Measurements from ENCODE around the gene MAP4K4. TPM values are rescaled to one million over a fixed set of nuclear protein-coding genes. Genes with fewer than 3 reads are reported as not detected.

The MAP4K4 gene
- total RNA-seq, 1 experiment from 2014 or later = 2.7 TPM

DNA sequence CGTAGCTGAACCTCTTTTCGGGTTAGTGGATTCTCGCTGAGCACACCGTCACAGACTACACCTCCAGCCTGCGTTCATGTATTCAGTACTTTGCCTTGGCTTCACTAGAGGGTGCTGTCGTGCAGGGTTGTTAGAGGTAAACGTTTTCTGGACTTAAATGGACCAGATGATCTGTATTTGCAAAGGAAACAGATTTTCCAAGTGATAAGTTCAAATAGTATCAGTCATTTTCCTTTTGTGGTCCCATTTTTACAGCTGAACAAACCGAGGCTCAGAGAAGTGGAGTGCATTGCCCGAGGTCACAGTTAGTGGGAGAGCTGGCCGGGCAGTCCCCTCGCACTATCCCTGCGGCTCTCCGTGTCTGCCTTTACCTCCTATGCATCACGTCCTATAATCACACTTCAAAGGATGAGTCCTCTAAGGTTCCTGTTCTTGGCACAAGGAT is 125.9 kb downstream of the MAP4K4 start:
- no peak overlapping the region for H3K4me2 ChIP-seq (ENCODE audit: low read depth, low read length, poor library complexity, severe bottlenecking)
- no peak overlapping the region for H3K27ac ChIP-seq (ENCODE audit: low read length)
- no peaks in the 10 kb centered on the region for H3K9me2 ChIP-seq (replicated peaks; ENCODE audit: insufficient read depth, low read length)
- DNase-seq = peak; percentile 70
- no peaks in the 10 kb centered on the region for H4K20me1 ChIP-seq (ENCODE audit: insufficient read depth, low read depth, low read length)
- no peaks in the 10 kb centered on the region for H3K79me2 ChIP-seq (ENCODE audit: low read length)
- no peaks in the 10 kb centered on the region for H3K27me3 ChIP-seq (ENCODE audit: low read length)
- H2AFZ ChIP-seq (ENCODE audit: low read length) = no peak overlapping the region
- no peaks in the 10 kb centered on the region for H3K4me1 ChIP-seq (ENCODE audit: low read length)
- H3K36me3 ChIP-seq (ENCODE audit: insufficient read depth, low read length) = no peaks in the 10 kb centered on the region
- H3K9ac ChIP-seq (ENCODE audit: low read length) = no peak overlapping the region
- H3K9me3 ChIP-seq (ENCODE audit: low read length) = no peaks in the 10 kb centered on the region
- H3K4me3 ChIP-seq (ENCODE audit: low read length) = no peak overlapping the region

DNA sequence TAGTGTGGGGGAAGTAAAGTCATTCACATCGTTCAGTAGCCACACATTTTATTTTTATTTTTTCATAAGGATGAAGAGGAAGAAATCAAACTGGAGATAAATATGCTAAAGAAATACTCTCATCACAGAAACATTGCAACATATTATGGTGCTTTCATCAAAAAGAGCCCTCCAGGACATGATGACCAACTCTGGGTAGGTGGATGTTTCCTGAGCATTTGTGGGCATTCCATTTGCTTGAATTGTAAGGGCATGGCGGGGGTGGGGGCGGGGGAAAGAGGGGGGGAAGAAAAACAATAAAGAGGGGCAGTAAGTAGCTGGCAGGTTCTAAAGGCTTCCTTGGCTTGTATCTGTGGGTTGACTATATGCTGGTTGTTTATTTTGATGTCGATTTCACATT is 126.4 kb downstream of the MAP4K4 start:
- Histone ChIP-seq H3K9me3 (ENCODE audit: low read length) (no peaks in the 10 kb centered on the region), H3K9me2 (replicated peaks; ENCODE audit: insufficient read depth, low read length) (no peaks in the 10 kb centered on the region), H3K9ac (ENCODE audit: low read length) (no peak overlapping the region), H3K4me3 (ENCODE audit: low read length) (no peak overlapping the region), H2AFZ (ENCODE audit: low read length) (no peak overlapping the region), H3K79me2 (ENCODE audit: low read length) (no peaks in the 10 kb centered on the region), H3K4me2 (ENCODE audit: low read depth, low read length, poor library complexity, severe bottlenecking) (no peak overlapping the region), H4K20me1 (ENCODE audit: insufficient read depth, low read depth, low read length) (no peaks in the 10 kb centered on the region), H3K27ac (ENCODE audit: low read length) (no peak overlapping the region), H3K4me1 (ENCODE audit: low read length) (no peaks in the 10 kb centered on the region), H3K27me3 (ENCODE audit: low read length) (no peaks in the 10 kb centered on the region), H3K36me3 (ENCODE audit: insufficient read depth, low read length) (no peaks in the 10 kb centered on the region)
- DNase-seq = no peak

GRCh38 chr2:101826716-101827115 is 129.2 kb downstream of the MAP4K4 start:
- Histone ChIP-seq H3K36me3 (ENCODE audit: insufficient read depth, low read length) (no peaks in the 10 kb centered on the region), H3K4me3 (ENCODE audit: low read length) (no peak overlapping the region), H3K9me3 (ENCODE audit: low read length) (no peaks in the 10 kb centered on the region), H3K9me2 (replicated peaks; ENCODE audit: insufficient read depth, low read length) (no peaks in the 10 kb centered on the region), H3K27ac (ENCODE audit: low read length) (no peak overlapping the region), H3K9ac (ENCODE audit: low read length) (no peak overlapping the region), H3K27me3 (ENCODE audit: low read length) (no peaks in the 10 kb centered on the region), H4K20me1 (ENCODE audit: insufficient read depth, low read depth, low read length) (no peaks in the 10 kb centered on the region), H3K4me1 (ENCODE audit: low read length) (no peaks in the 10 kb centered on the region), H3K79me2 (ENCODE audit: low read length) (no peaks in the 10 kb centered on the region), H2AFZ (ENCODE audit: low read length) (no peak overlapping the region), H3K4me2 (ENCODE audit: low read depth, low read length, poor library complexity, severe bottlenecking) (no peak overlapping the region)
- DNase-seq = no peak

GRCh38 chr2:101827246-101827645 is 129.7 kb downstream of the MAP4K4 start:
- Histone ChIP-seq H4K20me1 (ENCODE audit: insufficient read depth, low read depth, low read length) (no peaks in the 10 kb centered on the region), H3K9me3 (ENCODE audit: low read length) (no peaks in the 10 kb centered on the region), H3K4me1 (ENCODE audit: low read length) (no peaks in the 10 kb centered on the region), H3K9ac (ENCODE audit: low read length) (no peak overlapping the region), H3K27me3 (ENCODE audit: low read length) (no peaks in the 10 kb centered on the region), H3K9me2 (replicated peaks; ENCODE audit: insufficient read depth, low read length) (no peaks in the 10 kb centered on the region), H3K79me2 (ENCODE audit: low read length) (no peaks in the 10 kb centered on the region), H3K36me3 (ENCODE audit: insufficient read depth, low read length) (no peaks in the 10 kb centered on the region), H3K4me3 (ENCODE audit: low read length) (no peak overlapping the region), H2AFZ (ENCODE audit: low read length) (no peak overlapping the region), H3K4me2 (ENCODE audit: low read depth, low read length, poor library complexity, severe bottlenecking) (no peak overlapping the region), H3K27ac (ENCODE audit: low read length) (no peak overlapping the region)
- DNase-seq = no peak

GRCh38 chr2:101828257-101828656 is 130.8 kb downstream of the MAP4K4 start:
- Histone ChIP-seq H3K9me3 (ENCODE audit: low read length) (no peaks in the 10 kb centered on the region), H3K4me3 (ENCODE audit: low read length) (no peak overlapping the region), H3K36me3 (ENCODE audit: insufficient read depth, low read length) (no peaks in the 10 kb centered on the region), H3K27me3 (ENCODE audit: low read length) (no peaks in the 10 kb centered on the region), H3K4me1 (ENCODE audit: low read length) (no peaks in the 10 kb centered on the region), H2AFZ (ENCODE audit: low read length) (no peak overlapping the region), H3K27ac (ENCODE audit: low read length) (no peak overlapping the region), H3K4me2 (ENCODE audit: low read depth, low read length, poor library complexity, severe bottlenecking) (no peak overlapping the region), H4K20me1 (ENCODE audit: insufficient read depth, low read depth, low read length) (peaks cover 3% of the 10 kb centered on the region; the same call in 1 of the 2 replicates), H3K9me2 (replicated peaks; ENCODE audit: insufficient read depth, low read length) (no peaks in the 10 kb centered on the region), H3K79me2 (ENCODE audit: low read length) (no peaks in the 10 kb centered on the region), H3K9ac (ENCODE audit: low read length) (no peak overlapping the region)
- peak; percentile 20 for DNase-seq

DNA sequence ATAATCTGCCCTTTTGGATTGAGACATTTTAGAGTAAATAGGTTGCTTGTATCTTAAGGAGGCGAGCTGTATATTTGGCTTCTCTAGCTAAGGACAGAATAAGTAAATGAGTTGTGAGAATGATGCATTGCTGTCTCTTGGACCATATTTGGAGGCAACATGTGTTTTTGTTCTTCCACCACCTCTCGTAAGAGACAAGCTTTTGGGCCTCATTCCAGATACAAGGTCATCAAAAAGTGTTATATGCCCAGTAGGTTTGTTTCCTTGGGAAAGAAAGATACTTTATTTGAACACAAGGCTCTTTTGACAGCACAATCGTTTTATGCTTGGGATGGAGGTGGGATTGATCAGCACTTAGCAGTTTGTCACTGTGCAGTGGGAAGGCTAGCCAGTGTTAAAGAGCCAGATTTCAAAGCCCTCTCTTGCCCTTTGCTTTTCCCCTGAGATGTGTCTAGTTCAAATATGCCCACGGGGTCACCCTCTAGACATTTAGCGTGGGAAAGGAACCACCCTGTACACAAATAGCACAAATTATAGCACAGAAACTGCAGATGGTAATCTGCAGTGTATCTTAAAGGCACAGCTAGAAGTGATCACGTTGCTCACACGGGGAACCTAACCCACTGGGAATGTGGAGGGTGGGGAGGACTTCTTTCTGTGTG is 131.3 kb downstream of the MAP4K4 start:
- Histone ChIP-seq H3K27me3 (ENCODE audit: low read length) (no peaks in the 10 kb centered on the region), H3K4me3 (ENCODE audit: low read length) (no peak overlapping the region), H2AFZ (ENCODE audit: low read length) (no peak overlapping the region), H3K9ac (ENCODE audit: low read length) (no peak overlapping the region), H3K4me2 (ENCODE audit: low read depth, low read length, poor library complexity, severe bottlenecking) (no peak overlapping the region), H4K20me1 (ENCODE audit: insufficient read depth, low read depth, low read length) (peaks cover 3% of the 10 kb centered on the region; the same call in 1 of the 2 replicates), H3K4me1 (ENCODE audit: low read length) (no peaks in the 10 kb centered on the region), H3K9me2 (replicated peaks; ENCODE audit: insufficient read depth, low read length) (no peaks in the 10 kb centered on the region), H3K79me2 (ENCODE audit: low read length) (no peaks in the 10 kb centered on the region), H3K36me3 (ENCODE audit: insufficient read depth, low read length) (no peaks in the 10 kb centered on the region), H3K27ac (ENCODE audit: low read length) (no peak overlapping the region), H3K9me3 (ENCODE audit: low read length) (no peaks in the 10 kb centered on the region)
- peak; percentile 16 for DNase-seq

DNA sequence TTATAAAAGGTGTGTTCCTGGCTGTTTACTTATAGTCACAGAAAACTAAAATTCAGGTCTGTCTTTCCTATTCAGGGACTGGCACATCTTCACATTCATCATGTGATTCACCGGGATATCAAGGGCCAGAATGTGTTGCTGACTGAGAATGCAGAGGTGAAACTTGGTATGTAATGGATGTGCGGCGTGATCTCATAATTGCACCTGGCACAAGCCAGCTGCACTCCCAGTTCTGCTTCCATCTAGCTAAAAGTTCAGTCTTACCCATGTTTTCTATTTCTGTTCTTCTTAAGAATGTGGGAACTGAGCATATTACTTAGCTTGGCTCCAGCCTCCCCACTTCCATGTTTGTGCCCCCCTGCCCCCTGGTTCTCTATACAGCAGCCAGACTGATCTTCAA is 131.9 kb downstream of the MAP4K4 start:
- H3K36me3 ChIP-seq (ENCODE audit: insufficient read depth, low read length) = no peaks in the 10 kb centered on the region
- H4K20me1 ChIP-seq (ENCODE audit: insufficient read depth, low read depth, low read length) = peaks cover 3% of the 10 kb centered on the region; the same call in 1 of the 2 replicates
- H3K4me1 ChIP-seq (ENCODE audit: low read length) = no peaks in the 10 kb centered on the region

DNA sequence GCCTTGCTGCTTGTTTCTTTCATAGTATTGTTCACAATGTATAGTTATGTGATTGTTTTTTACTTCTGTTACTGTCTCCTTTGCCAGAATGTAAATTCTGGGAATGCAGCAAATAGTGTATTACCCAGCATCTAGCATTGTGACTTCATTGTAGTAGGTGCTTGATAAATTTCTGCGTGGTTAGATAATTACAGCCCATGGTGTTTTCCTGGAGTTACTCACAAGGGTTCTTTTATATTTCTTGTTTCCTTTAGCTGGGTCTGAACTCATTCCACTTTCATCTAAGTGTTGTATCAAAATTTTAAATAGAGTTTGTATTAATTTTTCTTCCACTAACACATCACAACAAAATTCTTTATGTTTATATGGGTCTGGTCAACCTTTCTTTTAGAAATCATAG is 132.6 kb downstream of the MAP4K4 start:
- H3K9me3 ChIP-seq (ENCODE audit: low read length) = no peaks in the 10 kb centered on the region
- H3K9me2 ChIP-seq (replicated peaks; ENCODE audit: insufficient read depth, low read length) = no peaks in the 10 kb centered on the region
- H3K36me3 ChIP-seq (ENCODE audit: insufficient read depth, low read length) = no peaks in the 10 kb centered on the region
- no peak overlapping the region for H3K9ac ChIP-seq (ENCODE audit: low read length)
- no peak overlapping the region for H3K4me2 ChIP-seq (ENCODE audit: low read depth, low read length, poor library complexity, severe bottlenecking)
- DNase-seq = peak; percentile 24
- H3K4me1 ChIP-seq (ENCODE audit: low read length) = no peaks in the 10 kb centered on the region
- H3K79me2 ChIP-seq (ENCODE audit: low read length) = no peaks in the 10 kb centered on the region
- no peak overlapping the region for H2AFZ ChIP-seq (ENCODE audit: low read length)
- peaks cover 3% of the 10 kb centered on the region; the same call in 1 of the 2 replicates for H4K20me1 ChIP-seq (ENCODE audit: insufficient read depth, low read depth, low read length)
- H3K27me3 ChIP-seq (ENCODE audit: low read length) = no peaks in the 10 kb centered on the region
- H3K4me3 ChIP-seq (ENCODE audit: low read length) = no peak overlapping the region
- H3K27ac ChIP-seq (ENCODE audit: low read length) = no peak overlapping the region

More for the DNA sequence above, 131.9 kb downstream of the MAP4K4 start:
- Histone ChIP-seq H3K9me3 (ENCODE audit: low read length) (no peaks in the 10 kb centered on the region), H3K79me2 (ENCODE audit: low read length) (no peaks in the 10 kb centered on the region), H2AFZ (ENCODE audit: low read length) (no peak overlapping the region), H3K4me2 (ENCODE audit: low read depth, low read length, poor library complexity, severe bottlenecking) (no peak overlapping the region), H3K27me3 (ENCODE audit: low read length) (no peaks in the 10 kb centered on the region), H3K9me2 (replicated peaks; ENCODE audit: insufficient read depth, low read length) (no peaks in the 10 kb centered on the region), H3K27ac (ENCODE audit: low read length) (no peak overlapping the region), H3K4me3 (ENCODE audit: low read length) (no peak overlapping the region), H3K9ac (ENCODE audit: low read length) (no peak overlapping the region)
- DNase-seq = peak; percentile 28
